22Rv1 (cell line): ENCODE data around the gene ING2.

Source experiments
- ZFX ChIP-seq: fragments of 450-650 bp; IDR thresholded peaks from 2 replicates; pipeline ENCODE4 v1.6.1; 2017; ENCODE audit warnings: antibody characterized with exemption, borderline replicate concordance
- TF ChIP-seq, protein P1 (sequence below): fragments of 450-650 bp; IDR thresholded peaks from 2 replicates; pipeline ENCODE4 v1.5.1; 2017; ENCODE audit warnings: mild to moderate bottlenecking

DNA sequence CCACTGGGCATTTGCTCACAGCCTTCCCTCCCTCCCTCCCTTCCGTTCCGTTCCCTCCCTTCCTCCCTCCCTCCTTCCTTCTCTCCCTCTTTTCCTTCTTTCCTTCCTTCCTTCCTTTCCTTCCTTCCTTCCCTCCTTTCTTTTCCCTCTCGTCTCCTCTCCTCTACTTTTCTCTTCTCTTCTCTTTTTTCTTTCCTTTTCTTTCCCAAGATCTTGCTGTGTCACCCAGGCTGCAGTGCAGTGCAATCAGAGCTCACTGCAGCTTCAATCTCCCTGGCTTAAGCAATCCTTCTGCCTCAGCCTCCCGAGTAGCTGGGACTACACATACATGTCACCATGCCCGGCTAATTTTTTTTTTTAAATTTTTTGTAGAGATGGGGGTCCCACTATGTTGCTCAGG lies 26.7 kb upstream of the ING2 start:
- TF ChIP-seq, protein P1, sequence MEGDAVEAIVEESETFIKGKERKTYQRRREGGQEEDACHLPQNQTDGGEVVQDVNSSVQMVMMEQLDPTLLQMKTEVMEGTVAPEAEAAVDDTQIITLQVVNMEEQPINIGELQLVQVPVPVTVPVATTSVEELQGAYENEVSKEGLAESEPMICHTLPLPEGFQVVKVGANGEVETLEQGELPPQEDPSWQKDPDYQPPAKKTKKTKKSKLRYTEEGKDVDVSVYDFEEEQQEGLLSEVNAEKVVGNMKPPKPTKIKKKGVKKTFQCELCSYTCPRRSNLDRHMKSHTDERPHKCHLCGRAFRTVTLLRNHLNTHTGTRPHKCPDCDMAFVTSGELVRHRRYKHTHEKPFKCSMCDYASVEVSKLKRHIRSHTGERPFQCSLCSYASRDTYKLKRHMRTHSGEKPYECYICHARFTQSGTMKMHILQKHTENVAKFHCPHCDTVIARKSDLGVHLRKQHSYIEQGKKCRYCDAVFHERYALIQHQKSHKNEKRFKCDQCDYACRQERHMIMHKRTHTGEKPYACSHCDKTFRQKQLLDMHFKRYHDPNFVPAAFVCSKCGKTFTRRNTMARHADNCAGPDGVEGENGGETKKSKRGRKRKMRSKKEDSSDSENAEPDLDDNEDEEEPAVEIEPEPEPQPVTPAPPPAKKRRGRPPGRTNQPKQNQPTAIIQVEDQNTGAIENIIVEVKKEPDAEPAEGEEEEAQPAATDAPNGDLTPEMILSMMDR: no peak
- TF ChIP-seq ZFX: no peak
